IMR-90 (cell line): Measurements from ENCODE around the gene DTD1. TPM values are rescaled to one million over a fixed set of nuclear protein-coding genes. Genes with fewer than 3 reads are reported as not detected.

Source experiments
- ATAC-seq: fragments of 200-7000 bp; cut with Tn5 transposase; 2 replicates; pipeline ENCODE4 v1.9.1; 2020; ENCODE audit warnings: low read depth, mild to moderate bottlenecking, moderate library complexity
- BruUV-seq: library from RNA; stranded (reverse); fragments of 400-500 nt; replicated peaks from 2 replicates; lab custom pipeline; 2021; lab: Mats Ljungman, UMichigan
- CTCF ChIA-PET: fragments of 300-600 bp; formaldehyde crosslinking; extraction: SDS; loops from one replicate; lab custom pipeline; 2021; ENCODE audit warnings: antibody characterized with exemption; lab: Yijun Ruan, JAX
- POLR2A ChIA-PET: fragments of 300-600 bp; sonication (Branson Sonifier 250); formaldehyde crosslinking; loops from one replicate; lab custom pipeline; 2022; ENCODE audit warnings: antibody characterized with exemption; ENCODE audit not compliant: unreplicated experiment; lab: Charles Lee
- DNase-seq: peaks from one replicate; pipeline ENCODE4 v3.0.0; 2013
- H2AFZ ChIP-seq: replicated peaks from 2 replicates; pipeline ENCODE3; 2013; ENCODE audit warnings: low read length, mild to moderate bottlenecking; ENCODE audit not compliant: poor library complexity
- H2AK5ac ChIP-seq: 2 replicates; pipeline ENCODE4 v1.6.1; 2013; ENCODE audit warnings: low read depth, low read length, inconsistent platforms
- H2AK9ac ChIP-seq: replicated peaks from 2 replicates; pipeline ENCODE3; 2013; ENCODE audit warnings: mild to moderate bottlenecking, low read depth, low read length, moderate library complexity; ENCODE audit not compliant: poor library complexity
- H2BK120ac ChIP-seq: 2 replicates; pipeline ENCODE4 v1.6.1; 2013; ENCODE audit warnings: low read depth, low read length, inconsistent platforms
- H2BK15ac ChIP-seq: 3 replicates; pipeline ENCODE4 v1.6.1; 2013; ENCODE audit warnings: low read depth, low read length, inconsistent platforms
- H2BK20ac ChIP-seq: 2 replicates; pipeline ENCODE4 v1.6.1; 2013; ENCODE audit warnings: low read depth, mild to moderate bottlenecking, inconsistent platforms, low read length, moderate library complexity
- H2BK5ac ChIP-seq: 2 replicates; pipeline ENCODE4 v1.6.1; 2013; ENCODE audit warnings: mild to moderate bottlenecking, low read depth, low read length, inconsistent platforms; ENCODE audit not compliant: poor library complexity, severe bottlenecking
- H3K14ac ChIP-seq: replicated peaks from 2 replicates; pipeline ENCODE4 v1.6.1; 2013; ENCODE audit warnings: low read depth, low read length, inconsistent platforms
- H3K18ac ChIP-seq: 2 replicates; pipeline ENCODE4 v1.6.1; 2013; ENCODE audit warnings: low read depth, low read length, control low read depth
- H3K23ac ChIP-seq: 2 replicates; pipeline ENCODE4 v1.6.1; 2013; ENCODE audit warnings: low read depth, low read length, inconsistent platforms
- H3K27ac ChIP-seq: 2 replicates; pipeline ENCODE4 v1.5.1; 2013; ENCODE audit warnings: mild to moderate bottlenecking, control low read depth, low read length; ENCODE audit not compliant: insufficient read depth
- H3K27me3 ChIP-seq: 2 replicates; pipeline ENCODE4 v1.6.1; 2013; ENCODE audit warnings: low read length; ENCODE audit not compliant: control insufficient read depth, insufficient read depth
- H3K36me3 ChIP-seq: 2 replicates; pipeline ENCODE4 v1.6.1; 2013; ENCODE audit warnings: low read length, mixed read lengths; ENCODE audit not compliant: control insufficient read depth, insufficient read depth
- H3K4ac ChIP-seq: 2 replicates; pipeline ENCODE4 v1.6.1; 2013; ENCODE audit warnings: low read depth, low read length, inconsistent platforms
- H3K4me1 ChIP-seq: 2 replicates; pipeline ENCODE4 v1.6.1; 2013; ENCODE audit warnings: low read length, mixed read lengths; ENCODE audit not compliant: control insufficient read depth, insufficient read depth
- H3K4me2 ChIP-seq: 2 replicates; pipeline ENCODE4 v1.6.1; 2013; ENCODE audit warnings: low read depth, mild to moderate bottlenecking, control low read depth, low read length, moderate library complexity
- H3K4me3 ChIP-seq: 2 replicates; pipeline ENCODE4 v1.5.1; 2013; ENCODE audit warnings: low read depth, mild to moderate bottlenecking, control low read depth, low read length, moderate library complexity; ENCODE audit not compliant: insufficient read depth
- H3K56ac ChIP-seq: 2 replicates; pipeline ENCODE4 v1.6.1; 2013; ENCODE audit warnings: low read length, inconsistent platforms; ENCODE audit not compliant: insufficient read depth; ENCODE audit errors: extremely low read depth
- H3K79me1 ChIP-seq, 2 experiments: 2 replicates each; pipeline ENCODE4 v1.6.1; 2013; ENCODE audit warnings: low read length in 2 of 2, inconsistent platforms in 1 of 2, low read depth in 1 of 2
- H3K9ac ChIP-seq: 2 replicates; pipeline ENCODE4 v1.6.1; 2013; ENCODE audit warnings: low read depth, low read length, control low read depth
- H3K9me1 ChIP-seq: 2 replicates; pipeline ENCODE4 v1.6.1; 2013; ENCODE audit warnings: low read length, inconsistent platforms; ENCODE audit not compliant: insufficient read depth
- H3K9me3 ChIP-seq: 2 replicates; pipeline ENCODE4 v1.6.1; 2013; ENCODE audit warnings: low read length; ENCODE audit not compliant: control insufficient read depth, insufficient read depth
- H4K20me1 ChIP-seq: 2 replicates; pipeline ENCODE4 v1.6.1; 2013; ENCODE audit warnings: low read length, inconsistent platforms; ENCODE audit not compliant: insufficient read depth
- H4K5ac ChIP-seq: 2 replicates; pipeline ENCODE4 v1.6.1; 2013; ENCODE audit warnings: mild to moderate bottlenecking, low read depth, low read length, control low read depth
- H4K8ac ChIP-seq, 2 experiments: 2 replicates each; pipeline ENCODE4 v1.6.1; 2013; ENCODE audit warnings: low read depth in 2 of 2, low read length in 2 of 2, control low read depth in 1 of 2, inconsistent platforms in 1 of 2
- H4K91ac ChIP-seq: 2 replicates; pipeline ENCODE4 v1.6.1; 2013; ENCODE audit warnings: low read depth, low read length, inconsistent platforms; ENCODE audit not compliant: insufficient read depth
- FOS ChIP-seq: fragments of 150-350 bp; IDR thresholded peaks from 2 replicates; pipeline ENCODE4 v1.6.1; 2016; ENCODE audit warnings: low read depth, low read length
- RCOR1 ChIP-seq: IDR thresholded peaks from 2 replicates; pipeline ENCODE4 v1.6.1; 2012; ENCODE audit warnings: mild to moderate bottlenecking, low read length, improper control_type of control experiment; ENCODE audit not compliant: insufficient replicate concordance
- RFX5 ChIP-seq: IDR thresholded peaks from 2 replicates; pipeline ENCODE4 v1.8.0; 2012; ENCODE audit warnings: low read depth, mild to moderate bottlenecking, low read length, moderate library complexity
- whole genome bisulfite sequencing, 2 experiments: methylation state at CpG; one replicate each; pipeline versions ENCODE4 v1.1.5 to v1.1.7; 2013; ENCODE audit warnings: missing lambda C conversion rate in 2 of 2; ENCODE audit not compliant: insufficient read length in 1 of 2; ENCODE audit errors: extremely low coverage in 2 of 2; 5-methylcytosine and 5-hydroxymethylcytosine counted together
- dilution Hi-C: fragments of 300-500 bp; cut with HindIII; formaldehyde crosslinking; loops from one replicate; pipeline ENCODE4 v1.14.3; 2018; ENCODE audit warnings: low sequenced_read_pairs; ENCODE audit not compliant: unreplicated experiment
- in situ Hi-C: fragments of 300-500 bp; cut with MboI; formaldehyde crosslinking; loops from 3 replicates; pipeline ENCODE4 v1.14.3; 2019; ENCODE audit warnings: low sequenced_read_pairs, inconsistent platforms, mixed read lengths
- intact Hi-C: fragments of 100-400 bp; cut with micrococcal nuclease; formaldehyde crosslinking; loops from 2 replicates; pipeline ENCODE4 v1.10.0; 2022
- polyA plus RNA-seq, 3 experiments: library from polyadenylated mRNA; depleted of rRNA; stranded (reverse); fragments of >200 nt; gene quantifications; 2 replicates each; pipeline ENCODE4 v1.2.3, GENCODE V29; 2012; ENCODE audit warnings: low replicate concordance in 1 of 3
- total RNA-seq: library from RNA; depleted of rRNA; stranded (reverse); fragments of >200 nt; gene quantifications from 2 replicates; pipeline ENCODE4 v1.2.3, GENCODE V29; 2012
- TF ChIP-seq, protein P1 (sequence below): conservative IDR thresholded peaks from 2 replicates; pipeline ENCODE4 v1.5.1; 2012; ENCODE audit warnings: mild to moderate bottlenecking, low read depth, low read length, improper control_type of control experiment

DTD1 gene
- total and polyA plus RNA-seq, 2 of the 4 experiments (the other 2 are of a cell fraction): 73.1 to 101 TPM

DNA sequence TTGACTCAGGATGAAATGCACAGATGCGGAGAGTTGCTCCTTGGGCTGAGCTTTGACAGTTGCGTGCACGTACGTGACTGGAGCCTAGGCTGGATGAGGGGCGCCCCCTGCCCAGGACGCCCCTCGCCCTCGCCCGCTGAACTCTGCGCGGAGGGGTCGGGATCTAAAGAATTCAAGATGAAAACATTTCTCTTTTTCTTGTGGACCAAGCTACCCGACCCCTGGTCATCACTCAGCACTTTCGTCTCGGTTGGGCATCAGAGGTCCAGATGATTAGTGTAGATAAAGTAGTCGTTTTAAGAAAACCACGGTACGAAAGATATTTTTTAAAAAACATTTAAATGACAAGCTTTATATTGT lies 700 bp downstream of the DTD1 start:
- Histone ChIP-seq H3K4me1 (no peaks in the 10 kb centered on the region), H3K27ac (peak overlapping the region; percentile 41; the same call in 1 of the 2 replicates), H2AK9ac (peak overlapping the region; percentile 96), H3K9me3 (no peaks in the 10 kb centered on the region), H2BK15ac (no peak overlapping the region), H3K18ac (no peak overlapping the region), H3K36me3 (no peaks in the 10 kb centered on the region), H2AFZ (peak overlapping the region; percentile 93), H3K27me3 (no peaks in the 10 kb centered on the region), H3K56ac (no peak overlapping the region), H3K9ac (peak overlapping the region; percentile 72), H3K14ac (peak overlapping the region; percentile 74), H2BK5ac (no peak overlapping the region), H4K5ac (peak overlapping the region; percentile 13), H4K8ac (peak overlapping the region; percentile 46 to 85), H3K9me1 (peaks cover under 1% of the 10 kb centered on the region; the same call in 1 of the 2 replicates), H2AK5ac (no peak overlapping the region), H3K4ac (peak overlapping the region; percentile 69), H2BK120ac (no peak overlapping the region; the same call in 1 of the 2 replicates), H2BK20ac (no peak overlapping the region), H3K79me1 (peaks cover 8 to 26% of the 10 kb centered on the region in 2 experiments; a peak in 3 of 4 replicates), H4K91ac (peak overlapping the region; percentile 53; the same call in 1 of the 2 replicates), H4K20me1 (no peaks in the 10 kb centered on the region), H3K23ac (peak overlapping the region; percentile 86), H3K4me2 (peak overlapping the region; percentile 68), H3K4me3 (peak overlapping the region; percentile 75)
- BruUV-seq: TSS peak; percentile 50
- ChIA-PET CTCF (no interaction called here), POLR2A (no interaction called here)
- ATAC-seq (no peak), DNase-seq (no peak)
- dilution Hi-C loops: no loop called here
- TF ChIP-seq, protein P1, sequence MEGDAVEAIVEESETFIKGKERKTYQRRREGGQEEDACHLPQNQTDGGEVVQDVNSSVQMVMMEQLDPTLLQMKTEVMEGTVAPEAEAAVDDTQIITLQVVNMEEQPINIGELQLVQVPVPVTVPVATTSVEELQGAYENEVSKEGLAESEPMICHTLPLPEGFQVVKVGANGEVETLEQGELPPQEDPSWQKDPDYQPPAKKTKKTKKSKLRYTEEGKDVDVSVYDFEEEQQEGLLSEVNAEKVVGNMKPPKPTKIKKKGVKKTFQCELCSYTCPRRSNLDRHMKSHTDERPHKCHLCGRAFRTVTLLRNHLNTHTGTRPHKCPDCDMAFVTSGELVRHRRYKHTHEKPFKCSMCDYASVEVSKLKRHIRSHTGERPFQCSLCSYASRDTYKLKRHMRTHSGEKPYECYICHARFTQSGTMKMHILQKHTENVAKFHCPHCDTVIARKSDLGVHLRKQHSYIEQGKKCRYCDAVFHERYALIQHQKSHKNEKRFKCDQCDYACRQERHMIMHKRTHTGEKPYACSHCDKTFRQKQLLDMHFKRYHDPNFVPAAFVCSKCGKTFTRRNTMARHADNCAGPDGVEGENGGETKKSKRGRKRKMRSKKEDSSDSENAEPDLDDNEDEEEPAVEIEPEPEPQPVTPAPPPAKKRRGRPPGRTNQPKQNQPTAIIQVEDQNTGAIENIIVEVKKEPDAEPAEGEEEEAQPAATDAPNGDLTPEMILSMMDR: no peak
- no peak for TF ChIP-seq RCOR1
- TF ChIP-seq RFX5: no peak
- no peak for TF ChIP-seq FOS
- intact Hi-C loops: loop anchor here (5.0 kb wide), 1 partner anchor 994 kb away; no protein-coding TSS in a partner anchor
- WGBS, 2 experiments: 3% methylated on average over 5 of the region's 18 CpGs; no CpG with 5 or more reads in 1 of the 2 experiments
- in situ Hi-C loops: no loop called here
